Subcutaneous adipose tissue (tissue), 4 donors: ENCODE measurements around the gene TRPV4. TPM values are rescaled to one million over a fixed set of nuclear protein-coding genes. Genes with fewer than 3 reads are reported as not detected.

Experiments
- CTCF ChIP-seq: fragments of 450-650 bp; IDR thresholded peaks from one replicate; pipeline ENCODE4 v1.5.1; 2016; ENCODE audit warnings: low read depth, mild to moderate bottlenecking, control low read depth, antibody characterized with exemption, moderate library complexity
- total RNA-seq, 4 donors: library from RNA; depleted of rRNA; stranded (reverse); fragments of >200 nt; gene quantifications; one replicate each; pipeline ENCODE4 v1.1.0, GENCODE V29; 2016

Gene TRPV4
- total RNA-seq, 4 donors from 2014 or later = 0.88 to 1.7 (median 1.2) TPM

GRCh38 chr12:109816870-109817269, 16.3 kb downstream of the TRPV4 start:
- no peak for TF ChIP-seq CTCF

- no peak for TF ChIP-seq CTCF
These were observed 17.2 kb downstream of the TRPV4 start for GRCh38 chr12:109815757-109816617.

GRCh38 chr12:109815225-109815624, 18.0 kb downstream of the TRPV4 start:
- TF ChIP-seq CTCF = no peak

- no peak for TF ChIP-seq CTCF
These were observed 18.5 kb downstream of the TRPV4 start for GRCh38 chr12:109814600-109815150.

- no peak for TF ChIP-seq CTCF
These were observed 19.3 kb downstream of the TRPV4 start for GRCh38 chr12:109813810-109814416.

- no peak for TF ChIP-seq CTCF
These were observed 21.6 kb downstream of the TRPV4 start for GRCh38 chr12:109811624-109811995.

- TF ChIP-seq CTCF = no peak
These were observed 22.1 kb downstream of the TRPV4 start for GRCh38 chr12:109810954-109811623.
